Sigmoid colon (tissue), 7 donors: ENCODE results near the gene DDI2. TPM values are rescaled to one million over a fixed set of nuclear protein-coding genes. Genes with fewer than 3 reads are reported as not detected.
A peak's percentile ranks its signal among the peaks of the same experiment; 100 is the strongest.

Experiments used
- DNase-seq: peaks from one replicate; pipeline ENCODE4 v3.0.0-alpha.2; 2019
- H3K27ac ChIP-seq, 4 donors: fragments of 200-600 bp; sonication (generic); one replicate each; pipeline ENCODE4 v1.5.1; 2016 to 2019; ENCODE audit warnings: mild to moderate bottlenecking in 1 of 4
- H3K27me3 ChIP-seq, 3 donors: fragments of 200-600 bp; sonication (generic); one replicate each; pipeline ENCODE4 v1.5.1; 2019; ENCODE audit warnings: mild to moderate bottlenecking in 1 of 3
- H3K36me3 ChIP-seq, 4 donors: fragments of 200-600 bp; sonication (generic); one replicate each; pipeline ENCODE4 v1.5.1; 2016 to 2019
- H3K4me1 ChIP-seq, 4 donors: fragments of 200-600 bp; sonication (generic); one replicate each; pipeline ENCODE4 v1.5.1; 2017 to 2019
- H3K4me3 ChIP-seq, 4 donors: fragments of 200-600 bp; sonication (generic); one replicate each; pipeline ENCODE4 v1.5.1; 2017 to 2019; ENCODE audit warnings: mild to moderate bottlenecking in 2 of 4, moderate library complexity in 1 of 4
- H3K9me3 ChIP-seq, 4 donors: fragments of 200-600 bp in 3 of 4; sonication (generic) in 3 of 4; one replicate each; pipeline versions ENCODE4 v1.5.1 to v1.6.1; 2013 to 2019
- EP300 ChIP-seq, 4 donors: sonication (generic); formaldehyde crosslinking; IDR thresholded peaks; one replicate each; pipeline ENCODE4 v1.6.1; 2017; ENCODE audit warnings: antibody characterized with exemption in 4 of 4
- POLR2A ChIP-seq, 2 donors: fragments of 450-650 bp; IDR thresholded peaks; one replicate each; pipeline ENCODE4 v1.6.1; 2016; ENCODE audit warnings: antibody characterized with exemption in 2 of 2, mild to moderate bottlenecking in 2 of 2, moderate library complexity in 2 of 2
- POLR2AphosphoS5 ChIP-seq, 4 donors: sonication (generic); formaldehyde crosslinking; IDR thresholded peaks; one replicate each; pipeline ENCODE4 v1.6.1; 2017; ENCODE audit warnings: antibody characterized with exemption in 4 of 4
- WGBS, 2 donors: extraction: QIAGEN DNeasy Blood & Tissue Kit; methylation state at CpG; one replicate each; pipeline ENCODE4 v1.1.7; 2013; 5-methylcytosine and 5-hydroxymethylcytosine counted together
- intact Hi-C: fragments of 100-400 bp; cut with DNase I; formaldehyde crosslinking; loops from one replicate; pipeline ENCODE4 v1.15.1; 2023
- polyA plus RNA-seq, 3 donors: library from polyadenylated mRNA; stranded (reverse); fragments of 200-250 nt; gene quantifications; one replicate each; pipeline ENCODE4 v1.2.3, GENCODE V29; 2013
- total RNA-seq, 4 donors: library from RNA; depleted of rRNA; stranded (reverse); fragments of >200 nt; gene quantifications; one replicate each; pipeline ENCODE4 v1.1.0, GENCODE V29; 2016
- TF ChIP-seq, protein P1 (sequence below), 4 experiments: fragments of 450-650 bp in 3 of 4; fragments of 200-600 bp in 1 of 4; IDR thresholded peaks; one replicate each; pipeline ENCODE4 v1.5.1; 2016 to 2019; ENCODE audit warnings: antibody characterized with exemption in 4 of 4, mild to moderate bottlenecking in 3 of 4, moderate library complexity in 2 of 4
- donor health status: healthy with polysubstance abuse.
- donor health status: Bipolar disorder and iron deficiency.
- donor health status: healthy.

Gene DDI2
- total and polyA plus RNA-seq, 7 donors: 3.0 to 27.3 (median 13.4) TPM

DNA sequence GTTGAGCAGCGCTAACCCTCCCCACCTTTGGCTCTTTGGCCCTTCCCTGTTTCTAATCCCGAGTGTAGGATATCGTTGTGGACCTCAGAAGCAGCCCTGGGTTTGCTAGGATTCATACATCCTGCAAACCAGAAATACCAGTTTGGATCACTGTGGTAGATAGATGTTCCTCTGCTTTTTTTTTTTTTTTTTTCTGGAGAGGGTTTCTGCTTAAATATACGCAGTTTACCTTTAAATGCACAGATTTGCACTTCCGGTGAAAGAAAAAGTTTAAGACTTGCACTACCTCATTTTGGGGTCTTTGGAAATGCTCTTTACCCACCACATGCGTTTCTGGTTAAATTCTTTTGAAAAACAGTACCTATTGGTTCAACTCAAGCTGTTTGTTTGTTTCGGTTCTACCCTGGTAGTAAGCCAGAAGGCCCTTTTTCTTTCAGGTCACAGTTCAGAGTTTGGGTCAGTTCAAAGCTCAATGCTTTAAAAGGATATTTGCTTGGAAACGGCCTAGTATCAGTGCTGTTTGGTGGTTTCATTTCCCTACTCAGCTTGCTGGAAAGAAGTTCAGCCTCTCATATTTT is 908 bp downstream of the DDI2 start:
- Histone ChIP-seq H3K27ac (peak overlapping the region; percentile 94 to 99 (median 96)), H3K9me3 (no peaks in the 10 kb centered on the region), H3K4me3 (peak overlapping the region; percentile 63 to 99 (median 88)), H3K4me1 (peaks cover 0 to 57% (median 43%) of the 10 kb centered on the region in 4 donors), H3K36me3 (peaks cover 0 to 3% (median 0%) of the 10 kb centered on the region in 4 donors), H3K27me3 (no peaks in the 10 kb centered on the region)
- intact Hi-C loops: loop anchor here (5.0 kb wide), 3 partner anchors 69 to 91 kb away; partner anchors contain the start of gene DNAJC16
- 0 to 1% methylated on average over 8 of the region's 8 CpGs for WGBS, 2 donors
- DNase-seq: no peak
- TF ChIP-seq POLR2A (IDR thresholded peaks at IDR 0.05) (no peak), EP300 (IDR thresholded peaks at IDR 0.05) (no peak), POLR2AphosphoS5 (IDR thresholded peaks at IDR 0.05) (no peak)
- TF ChIP-seq, protein P1, sequence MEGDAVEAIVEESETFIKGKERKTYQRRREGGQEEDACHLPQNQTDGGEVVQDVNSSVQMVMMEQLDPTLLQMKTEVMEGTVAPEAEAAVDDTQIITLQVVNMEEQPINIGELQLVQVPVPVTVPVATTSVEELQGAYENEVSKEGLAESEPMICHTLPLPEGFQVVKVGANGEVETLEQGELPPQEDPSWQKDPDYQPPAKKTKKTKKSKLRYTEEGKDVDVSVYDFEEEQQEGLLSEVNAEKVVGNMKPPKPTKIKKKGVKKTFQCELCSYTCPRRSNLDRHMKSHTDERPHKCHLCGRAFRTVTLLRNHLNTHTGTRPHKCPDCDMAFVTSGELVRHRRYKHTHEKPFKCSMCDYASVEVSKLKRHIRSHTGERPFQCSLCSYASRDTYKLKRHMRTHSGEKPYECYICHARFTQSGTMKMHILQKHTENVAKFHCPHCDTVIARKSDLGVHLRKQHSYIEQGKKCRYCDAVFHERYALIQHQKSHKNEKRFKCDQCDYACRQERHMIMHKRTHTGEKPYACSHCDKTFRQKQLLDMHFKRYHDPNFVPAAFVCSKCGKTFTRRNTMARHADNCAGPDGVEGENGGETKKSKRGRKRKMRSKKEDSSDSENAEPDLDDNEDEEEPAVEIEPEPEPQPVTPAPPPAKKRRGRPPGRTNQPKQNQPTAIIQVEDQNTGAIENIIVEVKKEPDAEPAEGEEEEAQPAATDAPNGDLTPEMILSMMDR (IDR thresholded peaks at IDR 0.05): no peak

DNA sequence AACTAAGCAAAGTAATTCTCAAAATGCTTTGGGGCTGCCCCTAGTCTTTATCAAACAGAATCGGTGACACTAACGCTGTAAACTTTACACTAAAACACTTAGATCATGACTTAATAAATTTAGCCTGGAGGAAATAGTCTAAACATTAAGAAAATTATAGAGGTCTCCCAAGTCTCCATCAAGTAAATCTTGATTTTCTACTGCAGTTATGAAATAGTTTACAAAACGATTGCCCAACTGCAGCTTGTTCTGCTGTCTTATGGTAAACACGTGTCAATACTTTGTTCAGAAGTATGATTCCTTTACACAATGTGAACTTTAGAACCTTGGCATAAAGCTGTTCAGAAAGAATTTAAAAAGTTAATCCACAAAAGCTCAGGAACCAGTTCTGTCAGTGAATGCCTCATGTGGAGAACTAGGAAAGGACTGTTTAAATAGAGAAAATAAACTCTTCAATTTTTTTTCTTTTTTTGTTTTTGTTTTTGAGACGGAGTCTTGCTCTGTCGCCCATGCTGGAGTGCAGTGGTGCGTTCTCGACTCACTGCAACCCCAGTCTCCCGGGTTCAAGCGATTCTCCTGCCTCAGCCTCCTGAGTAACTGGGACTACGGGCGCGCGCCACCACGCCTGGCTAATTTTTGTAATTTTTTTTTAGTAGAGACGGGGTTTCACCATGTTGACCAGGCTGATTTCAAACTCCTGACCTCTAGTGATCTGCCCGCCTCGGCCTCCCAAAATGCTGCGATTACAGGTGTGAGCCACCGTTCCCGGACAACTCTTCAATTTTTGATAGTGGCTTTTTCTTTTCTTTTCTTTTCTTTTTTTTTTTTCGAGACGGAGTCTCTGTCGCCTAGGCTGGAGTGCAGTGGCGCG is 1.6 kb downstream of the DDI2 start:
- peaks cover 0 to 3% (median 0%) of the 10 kb centered on the region in 4 donors for H3K36me3 ChIP-seq
- peak overlapping the region; percentile 63 to 99 (median 88) for H3K4me3 ChIP-seq
- H3K27me3 ChIP-seq: no peaks in the 10 kb centered on the region
- intact Hi-C loops: loop anchor here (5.0 kb wide), 3 partner anchors 68 to 92 kb away; partner anchors contain the start of gene DNAJC16
- TF ChIP-seq POLR2AphosphoS5 (IDR thresholded peaks at IDR 0.05) (peak; percentile 13 to 64 (median 31)), POLR2A (IDR thresholded peaks at IDR 0.05) (no peak), EP300 (IDR thresholded peaks at IDR 0.05) (no peak)
- TF ChIP-seq, protein P1 (IDR thresholded peaks at IDR 0.05): no peak
- DNase-seq: no peak
- H3K9me3 ChIP-seq: no peaks in the 10 kb centered on the region
- WGBS, 2 donors: 59 to 67% methylated on average over 26 of the region's 26 CpGs
- peaks cover 0 to 60% (median 44%) of the 10 kb centered on the region in 4 donors for H3K4me1 ChIP-seq
- peak overlapping the region; percentile 94 to 99 (median 96) for H3K27ac ChIP-seq

DNA sequence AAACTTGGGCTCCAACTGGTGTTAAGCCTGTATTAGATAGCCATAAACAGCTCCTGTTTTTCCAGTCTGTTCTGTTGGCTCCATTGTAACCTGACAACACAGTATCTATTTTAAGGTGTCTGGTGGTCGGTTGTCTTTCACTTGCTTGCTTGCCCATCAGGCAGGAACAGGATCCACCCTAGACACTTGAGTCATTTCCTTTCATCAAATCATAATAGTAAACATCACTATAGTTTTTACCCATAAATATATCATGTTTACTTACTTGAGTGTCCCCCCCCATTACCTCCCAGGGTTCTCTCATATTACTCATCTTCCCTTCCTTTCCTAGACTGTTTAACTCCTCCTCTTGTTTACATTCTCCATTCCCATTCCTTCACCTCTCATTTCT is 2.9 kb downstream of the DDI2 start:
- peaks cover 0 to 66% (median 48%) of the 10 kb centered on the region in 4 donors for H3K4me1 ChIP-seq
- H3K9me3 ChIP-seq: no peaks in the 10 kb centered on the region
- peaks cover 0 to 3% (median 0%) of the 10 kb centered on the region in 4 donors for H3K36me3 ChIP-seq
- intact Hi-C loops: no loop called here
- no peaks in the 10 kb centered on the region for H3K27me3 ChIP-seq
- 10 to 13% methylated on average over 1 of the region's 1 CpG for WGBS, 2 donors
- H3K27ac ChIP-seq: peak overlapping the region in 3 of 4 donors; percentile 94 to 97 (median 96)
- DNase-seq: no peak
- H3K4me3 ChIP-seq: no peak overlapping the region
- no peak for TF ChIP-seq EP300 (IDR thresholded peaks at IDR 0.05)
- TF ChIP-seq POLR2AphosphoS5 (IDR thresholded peaks at IDR 0.05): no peak
- TF ChIP-seq POLR2A (IDR thresholded peaks at IDR 0.05): no peak
- TF ChIP-seq, protein P1 (IDR thresholded peaks at IDR 0.05): no peak

DNA sequence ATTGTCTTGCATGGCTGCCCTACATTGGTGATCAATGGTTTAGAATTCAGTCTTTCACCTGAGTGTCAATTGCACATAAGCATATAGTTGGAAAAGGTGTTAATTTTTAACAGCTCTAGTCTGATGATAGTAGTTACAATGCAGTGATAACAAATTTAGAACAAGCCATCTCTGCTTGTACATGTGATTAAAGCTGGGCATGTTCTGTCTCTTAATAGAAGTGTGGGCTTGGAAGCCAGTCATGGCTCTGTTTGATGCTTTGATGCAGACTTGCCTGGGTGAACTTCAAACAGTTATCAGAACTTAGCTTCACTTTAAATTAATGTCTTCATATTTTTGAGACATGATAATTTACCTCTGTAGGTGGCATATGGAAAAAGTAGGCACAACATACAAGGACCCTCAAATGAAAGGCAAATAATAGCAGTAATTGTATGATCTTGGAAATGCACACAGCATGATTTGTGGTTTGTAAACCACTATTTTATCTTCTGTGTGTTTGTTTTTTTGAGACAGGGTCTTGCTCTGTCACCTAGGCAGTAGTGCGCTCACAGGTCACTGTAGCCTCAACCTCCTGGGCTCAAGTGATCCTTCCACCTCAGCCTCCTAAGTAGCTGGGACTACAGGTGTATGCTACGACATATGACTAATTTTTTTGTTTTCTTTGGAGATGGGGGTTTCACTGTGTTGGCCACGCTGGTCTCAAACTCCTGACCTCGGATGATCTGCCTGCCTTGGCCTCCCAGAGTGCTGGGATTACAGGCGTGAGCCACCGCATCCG is 3.8 kb downstream of the DDI2 start:
- H3K27me3 ChIP-seq: no peaks in the 10 kb centered on the region
- DNase-seq: no peak
- H3K4me3 ChIP-seq: no peak overlapping the region
- TF ChIP-seq POLR2AphosphoS5 (IDR thresholded peaks at IDR 0.05) (no peak), EP300 (IDR thresholded peaks at IDR 0.05) (no peak), POLR2A (IDR thresholded peaks at IDR 0.05) (no peak)
- TF ChIP-seq, protein P1 (IDR thresholded peaks at IDR 0.05): no peak
- peaks cover 0 to 3% (median 0%) of the 10 kb centered on the region in 4 donors for H3K36me3 ChIP-seq
- H3K9me3 ChIP-seq: no peaks in the 10 kb centered on the region
- 93 to 94% methylated on average over 7 of the region's 7 CpGs for WGBS, 2 donors
- H3K4me1 ChIP-seq: peaks cover 0 to 66% (median 48%) of the 10 kb centered on the region in 4 donors
- H3K27ac ChIP-seq: no peak overlapping the region
- intact Hi-C loops: no loop called here
